Raji (cell line): ENCODE measurements around the gene TLCD2.

Experiments used
- POLR2A ChIP-seq: IDR thresholded peaks from 2 replicates; pipeline ENCODE4 v1.6.1; 2011; ENCODE audit warnings: low read depth, low read length, control low read depth; ENCODE audit not compliant: insufficient read depth

Gene TLCD2, protein sequence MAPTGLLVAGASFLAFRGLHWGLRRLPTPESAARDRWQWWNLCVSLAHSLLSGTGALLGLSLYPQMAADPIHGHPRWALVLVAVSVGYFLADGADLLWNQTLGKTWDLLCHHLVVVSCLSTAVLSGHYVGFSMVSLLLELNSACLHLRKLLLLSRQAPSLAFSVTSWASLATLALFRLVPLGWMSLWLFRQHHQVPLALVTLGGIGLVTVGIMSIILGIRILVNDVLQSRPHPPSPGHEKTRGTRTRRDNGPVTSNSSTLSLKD

DNA sequence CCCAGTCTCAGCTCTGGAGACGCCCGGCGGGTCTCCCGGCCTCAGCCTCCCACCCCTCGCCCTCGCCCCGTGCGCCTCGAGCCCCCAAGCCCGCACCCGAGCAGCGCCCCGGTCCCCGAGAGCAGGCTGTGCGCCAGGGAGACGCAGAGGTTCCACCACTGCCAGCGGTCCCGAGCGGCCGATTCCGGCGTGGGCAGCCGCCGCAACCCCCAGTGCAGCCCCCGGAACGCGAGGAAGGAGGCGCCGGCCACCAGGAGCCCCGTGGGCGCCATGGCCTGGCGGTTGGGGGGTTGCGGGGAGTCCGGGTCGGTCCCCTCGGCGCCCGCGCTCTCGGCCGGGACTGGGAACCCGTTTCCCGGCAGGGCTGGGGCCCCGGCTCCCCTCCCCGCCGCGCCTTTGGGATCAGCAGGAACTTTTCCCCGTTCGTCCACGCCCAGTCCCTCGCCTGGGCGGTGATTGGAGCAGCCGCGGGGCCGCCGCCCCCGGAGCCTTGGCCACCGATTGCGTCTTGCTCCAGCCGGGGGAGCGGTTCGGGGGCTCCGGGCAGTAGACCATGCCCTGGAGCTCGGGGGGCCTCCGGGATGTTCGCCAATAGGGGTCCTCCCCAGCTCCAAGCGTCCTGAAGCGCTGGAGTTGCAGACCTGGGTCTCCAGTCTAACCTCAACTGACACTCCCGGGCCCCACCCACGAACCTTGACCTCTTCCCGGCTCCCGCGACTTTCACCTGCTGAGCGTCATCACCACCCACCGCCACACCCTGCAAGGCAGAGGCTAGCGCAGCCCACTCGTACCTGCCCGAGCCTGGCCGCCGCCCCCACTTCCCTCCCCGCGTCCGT, at the start of gene TLCD2:
TLCD2 (minus strand) TSS at position 407 of the 836 bp plus-strand sequence; CDS start at position 272, 135 bp downstream.
- no peak for TF ChIP-seq POLR2A

- no peak for TF ChIP-seq POLR2A
These were observed 49.4 kb upstream of the TLCD2 start for GRCh38 chr17:1759529-1759928.

DNA sequence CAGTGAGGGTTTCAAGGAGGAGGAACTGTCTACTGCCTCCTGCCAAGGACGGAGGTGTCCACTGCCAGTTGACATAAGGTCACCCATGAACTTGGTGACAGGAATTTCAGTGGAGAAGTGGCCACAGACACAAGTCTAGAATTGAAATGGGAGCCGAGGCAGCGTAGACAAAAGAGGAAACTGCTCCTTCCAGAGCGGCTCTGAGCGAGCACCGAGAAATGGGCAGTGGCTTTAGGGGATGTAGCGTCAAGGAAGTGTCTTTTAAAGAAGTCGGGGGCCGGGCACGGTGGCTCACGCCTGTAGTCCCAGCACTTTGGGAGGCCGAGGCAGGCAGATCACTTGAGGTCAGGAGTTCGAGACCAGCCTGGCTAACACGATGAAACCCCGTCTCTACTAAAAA, 48.6 kb upstream of the TLCD2 start:
- no peak for TF ChIP-seq POLR2A

- no peak for TF ChIP-seq POLR2A
These were observed 45.7 kb upstream of the TLCD2 start for GRCh38 chr17:1755827-1756262.

DNA sequence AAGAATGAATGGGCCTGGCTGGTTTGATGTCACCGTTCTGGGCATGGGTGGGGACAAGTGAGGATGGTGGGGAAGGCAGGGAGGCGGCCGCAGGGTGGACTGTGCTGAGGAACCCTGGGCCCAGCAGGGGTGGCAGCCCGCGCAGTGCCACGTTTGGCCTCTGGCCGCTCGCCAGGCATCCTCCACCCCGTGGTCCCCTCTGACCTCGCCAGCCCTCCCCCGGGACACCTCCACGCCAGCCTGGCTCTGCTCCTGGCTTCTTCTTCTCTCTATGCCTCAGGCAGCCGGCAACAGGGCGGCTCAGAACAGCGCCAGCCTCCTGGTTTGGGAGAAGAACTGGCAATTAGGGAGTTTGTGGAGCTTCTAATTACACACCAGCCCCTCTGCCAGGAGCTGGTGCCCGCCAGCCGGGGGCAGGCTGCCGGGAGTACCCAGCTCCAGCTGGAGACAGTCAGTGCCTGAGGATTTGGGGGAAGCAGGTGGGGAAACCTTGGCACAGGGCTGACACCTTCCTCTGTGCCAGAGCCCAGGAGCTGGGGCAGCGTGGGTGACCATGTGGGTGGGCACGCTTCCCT, 45.2 kb upstream of the TLCD2 start:
- TF ChIP-seq POLR2A, result no peak

- TF ChIP-seq POLR2A, result no peak
These were observed 44.4 kb upstream of the TLCD2 start for GRCh38 chr17:1754430-1755112.

DNA sequence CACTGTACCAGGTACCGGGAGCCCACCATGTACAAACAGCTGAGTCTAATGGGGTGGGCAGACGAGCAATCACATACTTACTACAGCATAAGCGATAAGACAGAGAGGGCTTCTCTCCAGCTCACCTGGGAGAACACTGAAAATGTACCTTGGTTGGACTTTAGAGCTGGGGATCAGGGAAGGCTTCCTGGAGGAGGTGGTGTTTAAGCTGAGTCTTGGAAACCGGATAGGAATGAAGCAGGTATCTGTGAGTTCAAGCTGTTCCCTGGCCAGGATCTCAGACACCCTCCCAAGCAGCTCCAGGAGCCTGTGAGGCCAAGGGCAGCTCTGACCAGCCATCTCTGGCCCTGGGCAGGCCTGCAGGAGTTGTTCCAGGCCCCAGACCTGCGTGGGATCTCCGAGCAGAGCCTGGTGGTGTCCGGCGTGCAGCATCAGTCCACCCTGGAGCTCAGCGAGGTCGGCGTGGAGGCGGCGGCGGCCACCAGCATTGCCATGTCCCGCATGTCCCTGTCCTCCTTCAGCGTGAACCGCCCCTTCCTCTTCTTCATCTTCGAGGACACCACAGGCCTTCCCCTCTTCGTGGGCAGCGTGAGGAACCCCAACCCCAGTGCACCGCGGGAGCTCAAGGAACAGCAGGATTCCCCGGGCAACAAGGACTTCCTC, 43.7 kb upstream of the TLCD2 start:
- TF ChIP-seq POLR2A, result no peak

GRCh38 chr17:1752425-1753262, 42.5 kb upstream of the TLCD2 start:
- no peak for TF ChIP-seq POLR2A

DNA sequence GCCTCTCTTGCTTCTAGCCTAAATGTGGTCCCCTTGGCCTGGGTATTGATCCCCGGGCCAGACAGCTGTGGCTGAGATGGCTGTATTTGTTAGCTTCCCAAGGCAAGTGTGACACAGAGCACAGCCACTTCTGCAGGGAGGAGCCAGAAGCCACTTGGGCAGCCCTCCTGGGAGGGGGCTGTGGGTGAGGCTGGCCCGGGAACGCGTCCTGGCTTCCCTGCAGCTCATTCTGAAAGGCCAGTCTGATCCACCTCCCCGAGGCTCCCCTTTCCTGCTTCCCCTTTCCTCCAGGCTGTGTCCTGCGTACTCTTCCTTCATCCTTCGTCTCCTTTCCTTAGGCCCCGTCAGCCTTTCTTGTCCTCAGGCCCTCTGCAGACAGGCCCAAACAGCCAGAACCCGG, 40.5 kb upstream of the TLCD2 start:
- no peak for TF ChIP-seq POLR2A

DNA sequence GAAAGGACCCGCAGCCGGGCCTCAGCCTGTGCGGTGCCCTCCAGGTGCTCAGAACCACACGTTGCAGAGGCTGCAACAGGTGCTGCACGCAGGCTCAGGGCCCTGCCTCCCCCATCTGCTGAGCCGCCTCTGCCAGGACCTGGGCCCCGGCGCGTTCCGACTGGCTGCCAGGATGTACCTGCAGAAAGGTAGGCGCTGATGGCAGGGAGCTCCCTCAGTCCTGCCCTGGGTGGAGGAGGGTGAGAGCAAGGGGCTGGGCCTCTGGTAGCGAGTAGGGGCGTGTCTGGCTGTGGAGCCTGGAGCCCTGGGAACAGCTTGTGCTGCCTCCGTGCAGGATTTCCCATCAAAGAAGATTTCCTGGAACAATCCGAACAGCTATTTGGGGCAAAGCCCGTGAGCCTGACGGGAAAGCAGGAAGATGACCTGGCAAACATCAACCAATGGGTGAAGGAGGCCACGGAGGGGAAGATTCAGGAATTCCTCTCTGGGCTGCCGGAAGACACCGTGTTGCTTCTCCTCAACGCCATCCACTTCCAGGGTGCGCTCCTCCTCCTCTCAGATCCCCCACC, 36.9 kb upstream of the TLCD2 start:
- no peak for TF ChIP-seq POLR2A

DNA sequence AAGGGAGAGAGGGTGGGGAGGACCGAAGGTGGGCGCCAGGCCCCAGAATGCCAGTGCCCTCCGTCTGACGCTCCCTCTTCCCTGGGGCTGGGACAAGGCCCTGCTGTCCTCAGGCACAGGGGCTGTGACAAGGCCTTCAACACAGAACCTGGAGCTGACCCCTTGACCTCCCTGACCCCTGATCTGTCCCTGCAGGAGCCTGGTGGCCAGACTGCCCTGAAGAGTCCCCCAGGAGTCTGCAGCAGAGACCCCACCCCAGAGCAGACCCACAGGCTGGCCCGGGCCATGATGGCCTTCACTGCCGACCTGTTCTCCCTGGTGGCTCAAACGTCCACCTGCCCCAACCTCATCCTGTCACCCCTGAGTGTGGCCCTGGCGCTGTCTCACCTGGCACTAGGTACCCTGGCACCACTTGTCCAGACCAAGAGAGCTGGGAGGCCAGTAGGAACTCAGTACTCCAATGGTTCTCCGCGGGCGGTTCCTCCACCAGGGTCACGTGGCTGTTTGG, 35.4 kb upstream of the TLCD2 start:
- TF ChIP-seq POLR2A, result no peak

DNA sequence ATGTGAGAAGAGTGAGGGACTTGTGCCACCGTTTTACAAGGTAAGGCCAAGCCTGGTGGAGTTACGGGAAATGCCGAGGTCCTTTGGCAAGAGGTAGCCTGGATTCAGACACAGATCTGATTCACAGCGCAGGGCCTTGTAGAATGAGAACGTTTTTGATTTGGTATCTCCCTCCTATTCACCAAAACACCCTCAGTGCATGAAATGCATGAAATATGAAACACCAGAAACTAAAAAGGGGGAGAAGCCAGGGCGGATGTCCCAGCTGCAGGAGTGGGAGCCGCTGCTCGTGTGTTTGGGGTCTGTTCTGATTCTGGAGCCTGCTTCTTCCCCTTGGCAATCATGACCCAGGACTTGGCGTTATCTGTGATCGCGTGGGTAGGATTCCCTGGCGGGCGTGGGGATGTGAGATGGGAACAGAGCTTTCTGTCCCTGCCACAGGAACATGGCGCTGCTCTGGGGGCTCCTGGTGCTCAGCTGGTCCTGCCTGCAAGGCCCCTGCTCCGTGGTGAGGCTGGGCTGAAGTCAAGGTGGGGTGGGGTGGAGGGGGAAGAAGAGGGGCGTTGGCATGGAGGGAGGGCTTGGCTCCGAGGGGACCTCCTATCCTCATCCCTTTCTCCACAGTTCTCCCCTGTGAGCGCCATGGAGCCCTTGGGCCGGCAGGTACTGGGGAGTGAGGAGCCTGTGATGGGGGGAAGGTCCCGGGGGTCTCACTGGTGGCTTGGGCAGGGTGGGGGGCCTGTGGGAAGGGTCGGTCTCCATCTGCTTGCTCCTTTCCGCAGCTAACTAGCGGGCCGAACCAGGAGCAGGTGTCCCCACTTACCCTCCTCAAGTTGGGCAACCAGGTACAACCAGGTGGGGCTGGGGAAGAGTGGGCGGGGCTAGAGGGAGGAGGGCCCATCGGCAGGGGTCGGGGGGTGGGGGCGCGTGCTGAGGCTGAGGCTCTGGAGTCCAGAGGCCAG, 34.7 kb upstream of the TLCD2 start:
- TF ChIP-seq POLR2A, result no peak

- TF ChIP-seq POLR2A, result no peak
These were observed 32.9 kb upstream of the TLCD2 start for GRCh38 chr17:1743088-1743439.
